ENCODE data around the gene CLEC4A.

DNA sequence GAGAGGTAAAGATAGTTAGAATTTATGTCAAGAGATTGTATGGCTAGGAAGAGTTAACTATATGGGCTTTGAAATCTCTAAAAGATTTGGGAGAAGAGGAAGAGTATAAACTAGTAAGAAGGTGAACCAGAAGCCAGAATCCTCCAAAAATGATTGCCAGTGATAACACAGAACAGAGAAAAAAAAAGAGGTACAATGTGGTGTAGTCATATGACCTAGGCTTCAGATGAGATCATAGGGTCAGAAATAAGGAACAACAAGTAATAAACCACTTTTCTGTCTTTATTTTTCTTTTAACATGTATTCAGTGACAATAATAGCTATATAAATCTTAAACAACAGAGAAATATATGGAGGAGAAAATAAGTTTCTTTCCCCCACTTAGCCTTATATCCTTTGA lies 43.3 kb upstream of the CLEC4A start:
- TF ChIP-seq, protein P1, sequence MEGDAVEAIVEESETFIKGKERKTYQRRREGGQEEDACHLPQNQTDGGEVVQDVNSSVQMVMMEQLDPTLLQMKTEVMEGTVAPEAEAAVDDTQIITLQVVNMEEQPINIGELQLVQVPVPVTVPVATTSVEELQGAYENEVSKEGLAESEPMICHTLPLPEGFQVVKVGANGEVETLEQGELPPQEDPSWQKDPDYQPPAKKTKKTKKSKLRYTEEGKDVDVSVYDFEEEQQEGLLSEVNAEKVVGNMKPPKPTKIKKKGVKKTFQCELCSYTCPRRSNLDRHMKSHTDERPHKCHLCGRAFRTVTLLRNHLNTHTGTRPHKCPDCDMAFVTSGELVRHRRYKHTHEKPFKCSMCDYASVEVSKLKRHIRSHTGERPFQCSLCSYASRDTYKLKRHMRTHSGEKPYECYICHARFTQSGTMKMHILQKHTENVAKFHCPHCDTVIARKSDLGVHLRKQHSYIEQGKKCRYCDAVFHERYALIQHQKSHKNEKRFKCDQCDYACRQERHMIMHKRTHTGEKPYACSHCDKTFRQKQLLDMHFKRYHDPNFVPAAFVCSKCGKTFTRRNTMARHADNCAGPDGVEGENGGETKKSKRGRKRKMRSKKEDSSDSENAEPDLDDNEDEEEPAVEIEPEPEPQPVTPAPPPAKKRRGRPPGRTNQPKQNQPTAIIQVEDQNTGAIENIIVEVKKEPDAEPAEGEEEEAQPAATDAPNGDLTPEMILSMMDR (conservative IDR thresholded peaks at IDR 0.05; ENCODE audit: low read length), result no peak
- TF ChIP-seq EZH2phosphoT487 (IDR thresholded peaks at IDR 0.05; ENCODE audit: borderline replicate concordance, low read depth, low read length), result no peak
